ENCODE results near the gene GABBR2. TPM values are rescaled to one million over a fixed set of nuclear protein-coding genes. Genes with fewer than 3 reads are reported as not detected.
"Not testable (repeated sequence)": the region's sequence is repeated elsewhere in the genome, so short reads cannot be mapped to it uniquely, and the experiment has no call there.

Gene GABBR2
- polyA plus RNA-seq, 6 donors from 2014 or later, result not detected

GRCh38 chr9:98288881-98289280, 419.9 kb downstream of the GABBR2 start:
- DNase-seq (no peak), ATAC-seq (ENCODE audit: low read depth in 2 of 2) (no peak)
- Mint-ChIP-seq H3K9me3 (no peaks in the 10 kb centered on the region), H3K4me1 (no peaks in the 10 kb centered on the region), H3K27ac (no peak overlapping the region), H3K27me3 (peaks cover 11 to 32% (median 12%) of the 10 kb centered on the region in 3 donors), H3K4me3 (no peak overlapping the region), H3K36me3 (no peaks in the 10 kb centered on the region)

- H3K4me3 Mint-ChIP-seq, result no peak overlapping the region
- peaks cover 10 to 34% (median 22%) of the 10 kb centered on the region in 3 donors for H3K27me3 Mint-ChIP-seq
- no peaks in the 10 kb centered on the region for H3K9me3 Mint-ChIP-seq
- H3K36me3 Mint-ChIP-seq, result no peaks in the 10 kb centered on the region
- H3K4me1 Mint-ChIP-seq, result no peaks in the 10 kb centered on the region
- no peak overlapping the region for H3K27ac Mint-ChIP-seq
- ATAC-seq (ENCODE audit: low read depth in 2 of 2), result no peak
- no peak for DNase-seq
Observed at GRCh38 chr9:98287384-98287783, 421.4 kb downstream of the GABBR2 start.

- ATAC-seq (ENCODE audit: low read depth in 2 of 2) (no peak), DNase-seq (no peak)
- no peaks in the 10 kb centered on the region for H3K9me3 Mint-ChIP-seq
- no peak overlapping the region for H3K27ac Mint-ChIP-seq
- no peaks in the 10 kb centered on the region for H3K36me3 Mint-ChIP-seq
- H3K4me3 Mint-ChIP-seq, result no peak overlapping the region
- peaks cover 24 to 40% (median 34%) of the 10 kb centered on the region in 3 donors for H3K27me3 Mint-ChIP-seq
- H3K4me1 Mint-ChIP-seq, result no peaks in the 10 kb centered on the region
Observed at GRCh38 chr9:98285446-98285845, 423.3 kb downstream of the GABBR2 start.

GRCh38 chr9:98284754-98285153, 424.0 kb downstream of the GABBR2 start:
- no peaks in the 10 kb centered on the region for H3K4me1 Mint-ChIP-seq
- no peaks in the 10 kb centered on the region for H3K9me3 Mint-ChIP-seq
- no peak overlapping the region for H3K4me3 Mint-ChIP-seq
- H3K27ac Mint-ChIP-seq, result no peak overlapping the region
- H3K27me3 Mint-ChIP-seq, result peaks cover 28 to 47% (median 37%) of the 10 kb centered on the region in 3 donors
- no peak for ATAC-seq (ENCODE audit: low read depth in 2 of 2)
- no peak for DNase-seq
- H3K36me3 Mint-ChIP-seq, result no peaks in the 10 kb centered on the region

GRCh38 chr9:98283143-98283542, 425.6 kb downstream of the GABBR2 start:
- H3K36me3 Mint-ChIP-seq; DNase-seq; H3K9me3 Mint-ChIP-seq; H3K4me1 Mint-ChIP-seq; H3K4me3 Mint-ChIP-seq; H3K27ac Mint-ChIP-seq; ATAC-seq (ENCODE audit: low read depth in 2 of 2): not testable (repeated sequence)
- peaks cover 21 to 61% (median 50%) of the 10 kb centered on the region in 3 donors for H3K27me3 Mint-ChIP-seq

GRCh38 chr9:98281281-98281680, 427.5 kb downstream of the GABBR2 start:
- Mint-ChIP-seq H3K4me1 (no peaks in the 10 kb centered on the region), H3K4me3 (no peak overlapping the region), H3K9me3 (no peaks in the 10 kb centered on the region), H3K36me3 (no peaks in the 10 kb centered on the region), H3K27ac (no peak overlapping the region), H3K27me3 (peaks cover 24 to 67% (median 50%) of the 10 kb centered on the region in 3 donors)
- DNase-seq, result no peak
- ATAC-seq (ENCODE audit: low read depth in 2 of 2), result no peak

GRCh38 chr9:98280574-98280973, 428.2 kb downstream of the GABBR2 start:
- Mint-ChIP-seq H3K36me3 (no peaks in the 10 kb centered on the region), H3K27me3 (peaks cover 25 to 64% (median 43%) of the 10 kb centered on the region in 3 donors), H3K4me1 (no peaks in the 10 kb centered on the region), H3K9me3 (no peaks in the 10 kb centered on the region), H3K27ac (no peak overlapping the region), H3K4me3 (no peak overlapping the region)
- DNase-seq, result no peak
- ATAC-seq (ENCODE audit: low read depth in 2 of 2), result no peak

- H3K9me3 Mint-ChIP-seq, result no peaks in the 10 kb centered on the region
- H3K27me3 Mint-ChIP-seq, result peaks cover 25 to 64% (median 43%) of the 10 kb centered on the region in 3 donors
- ATAC-seq (ENCODE audit: low read depth in 2 of 2) (no peak), DNase-seq (no peak)
- no peak overlapping the region for H3K27ac Mint-ChIP-seq
- no peak overlapping the region for H3K4me3 Mint-ChIP-seq
- H3K4me1 Mint-ChIP-seq, result no peaks in the 10 kb centered on the region
- no peaks in the 10 kb centered on the region for H3K36me3 Mint-ChIP-seq
Observed at GRCh38 chr9:98280162-98280561, 428.6 kb downstream of the GABBR2 start.

- H3K27me3 Mint-ChIP-seq, result peaks cover 34 to 76% (median 57%) of the 10 kb centered on the region in 3 donors
- H3K27ac Mint-ChIP-seq, result no peak overlapping the region
- no peak overlapping the region for H3K4me3 Mint-ChIP-seq
- no peaks in the 10 kb centered on the region for H3K4me1 Mint-ChIP-seq
- DNase-seq, result no peak
- no peaks in the 10 kb centered on the region for H3K36me3 Mint-ChIP-seq
- no peaks in the 10 kb centered on the region for H3K9me3 Mint-ChIP-seq
- no peak for ATAC-seq (ENCODE audit: low read depth in 2 of 2)
Observed at GRCh38 chr9:98276907-98277469, 431.7 kb downstream of the GABBR2 start.

GRCh38 chr9:98275159-98275558, 433.6 kb downstream of the GABBR2 start:
- Mint-ChIP-seq H3K9me3 (no peaks in the 10 kb centered on the region), H3K27me3 (peaks cover 25 to 76% (median 61%) of the 10 kb centered on the region in 3 donors), H3K27ac (peak overlapping the region in 1 of 6 donors; percentile 30), H3K4me3 (no peak overlapping the region), H3K4me1 (no peaks in the 10 kb centered on the region), H3K36me3 (no peaks in the 10 kb centered on the region)
- ATAC-seq (ENCODE audit: low read depth in 2 of 2) (no peak), DNase-seq (no peak)

GRCh38 chr9:98272083-98272482, 436.7 kb downstream of the GABBR2 start:
- no peak for DNase-seq
- no peak for ATAC-seq (ENCODE audit: low read depth in 2 of 2)
- Mint-ChIP-seq H3K36me3 (no peaks in the 10 kb centered on the region), H3K4me3 (no peak overlapping the region), H3K27ac (no peak overlapping the region), H3K9me3 (no peaks in the 10 kb centered on the region), H3K27me3 (peaks cover 41 to 89% (median 76%) of the 10 kb centered on the region in 3 donors), H3K4me1 (no peaks in the 10 kb centered on the region)

GRCh38 chr9:98271479-98271878, 437.3 kb downstream of the GABBR2 start:
- H3K9me3 Mint-ChIP-seq, result no peaks in the 10 kb centered on the region
- no peak for ATAC-seq (ENCODE audit: low read depth in 2 of 2)
- H3K27me3 Mint-ChIP-seq, result peaks cover 40 to 87% (median 73%) of the 10 kb centered on the region in 3 donors
- no peak overlapping the region for H3K4me3 Mint-ChIP-seq
- DNase-seq, result no peak
- no peaks in the 10 kb centered on the region for H3K4me1 Mint-ChIP-seq
- H3K36me3 Mint-ChIP-seq, result no peaks in the 10 kb centered on the region
- H3K27ac Mint-ChIP-seq, result no peak overlapping the region

- H3K27ac Mint-ChIP-seq; H3K9me3 Mint-ChIP-seq; H3K36me3 Mint-ChIP-seq; ATAC-seq (ENCODE audit: low read depth in 2 of 2); H3K4me1 Mint-ChIP-seq; H3K4me3 Mint-ChIP-seq; DNase-seq: not testable (repeated sequence)
- peaks cover 37 to 86% (median 71%) of the 10 kb centered on the region in 3 donors for H3K27me3 Mint-ChIP-seq
Observed at GRCh38 chr9:98270284-98270683, 438.5 kb downstream of the GABBR2 start.

- H3K27me3 Mint-ChIP-seq, result peaks cover 36 to 85% (median 65%) of the 10 kb centered on the region in 3 donors
Observed at GRCh38 chr9:98269652-98270051, 439.1 kb downstream of the GABBR2 start.

More at GRCh38 chr9:98269652-98270051, 439.1 kb downstream of the GABBR2 start:
- peak overlapping the region in 1 of 8 donors; percentile 48 for H3K4me3 Mint-ChIP-seq
- not testable (repeated sequence) for H3K36me3 Mint-ChIP-seq; DNase-seq; H3K9me3 Mint-ChIP-seq; H3K4me1 Mint-ChIP-seq; ATAC-seq (ENCODE audit: low read depth in 2 of 2)
- H3K27ac Mint-ChIP-seq, result peak overlapping the region in 1 of 6 donors; percentile 57

Data from naive B cell (primary cell).